ENCODE results near the gene AIPL1.

Gene AIPL1

GRCh38 chr17:6450926-6451832 lies 16.3 kb upstream of the AIPL1 start:
- DNase-seq (ENCODE audit: low read depth): no peak

- DNase-seq (ENCODE audit: low read depth): no peak
Measured at GRCh38 chr17:6449307-6449706, 14.4 kb upstream of the AIPL1 start.

- DNase-seq (ENCODE audit: low read depth): no peak
Measured at GRCh38 chr17:6448473-6448872, 13.6 kb upstream of the AIPL1 start.

DNA sequence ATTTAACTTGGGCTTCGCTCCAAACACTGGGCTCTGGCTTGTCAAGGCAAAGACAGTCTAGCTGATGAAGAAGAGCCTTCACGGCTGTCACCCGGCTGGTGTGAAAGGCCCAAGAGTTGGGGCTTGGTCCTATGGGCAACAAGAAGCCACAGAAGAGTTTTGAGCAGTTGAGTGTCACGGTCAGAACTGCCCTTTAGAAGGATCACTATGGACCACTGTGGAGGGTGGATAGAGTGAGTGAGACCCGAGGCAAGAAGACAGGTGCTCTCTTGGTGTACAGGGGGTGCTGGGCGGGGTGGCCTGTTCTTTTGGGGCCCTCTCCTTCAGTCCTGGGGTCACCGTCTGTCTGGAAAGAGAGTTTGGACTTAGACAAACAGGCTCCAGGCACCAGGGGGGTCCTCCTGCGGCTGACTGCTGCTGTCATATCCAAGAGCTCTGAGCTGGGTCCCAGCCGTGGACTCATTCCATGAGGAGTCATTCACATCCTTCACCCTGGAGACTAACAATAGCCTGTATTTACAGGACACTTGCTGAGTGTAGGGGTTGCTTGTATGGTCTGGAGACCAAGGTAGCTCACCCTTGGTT lies 11.7 kb upstream of the AIPL1 start:
- DNase-seq (ENCODE audit: low read depth): no peak

DNA sequence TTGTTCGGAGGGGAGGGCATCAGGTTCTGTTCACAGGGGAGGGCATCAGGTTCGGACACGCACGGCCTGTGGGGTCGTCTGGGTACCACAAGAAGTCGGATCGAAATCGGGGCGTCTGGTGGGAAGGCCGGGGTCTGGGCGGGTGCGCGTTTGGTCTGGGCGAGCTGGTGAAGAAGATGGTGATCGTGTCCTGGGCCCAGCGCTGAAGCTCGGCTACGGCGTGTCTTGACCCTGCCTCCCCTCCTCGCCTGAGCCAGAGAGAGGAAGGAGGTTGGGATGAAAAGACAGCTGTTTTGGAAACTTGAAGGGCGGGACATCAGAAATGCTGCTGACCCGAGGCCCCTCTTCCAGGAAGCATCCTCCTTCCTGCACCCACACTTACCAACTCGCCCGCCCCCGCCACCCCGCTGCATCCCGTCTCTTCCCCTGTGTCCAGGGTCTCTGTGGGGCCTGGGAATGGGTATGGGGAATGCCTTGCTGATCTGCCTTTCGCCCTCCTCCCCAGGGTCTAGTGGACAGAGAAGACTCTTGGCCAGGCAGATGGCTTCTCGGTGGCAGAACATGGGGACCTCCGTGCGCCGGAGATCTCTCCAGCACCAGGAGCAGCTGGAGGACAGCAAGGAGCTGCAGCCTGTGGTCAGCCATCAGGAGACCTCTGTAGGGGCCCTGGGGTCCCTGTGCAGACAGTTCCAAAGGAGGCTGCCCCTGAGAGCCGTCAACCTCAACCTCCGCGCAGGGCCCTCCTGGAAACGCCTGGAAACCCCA lies 9.8 kb upstream of the AIPL1 start:
- no peak for DNase-seq (ENCODE audit: low read depth)

DNA sequence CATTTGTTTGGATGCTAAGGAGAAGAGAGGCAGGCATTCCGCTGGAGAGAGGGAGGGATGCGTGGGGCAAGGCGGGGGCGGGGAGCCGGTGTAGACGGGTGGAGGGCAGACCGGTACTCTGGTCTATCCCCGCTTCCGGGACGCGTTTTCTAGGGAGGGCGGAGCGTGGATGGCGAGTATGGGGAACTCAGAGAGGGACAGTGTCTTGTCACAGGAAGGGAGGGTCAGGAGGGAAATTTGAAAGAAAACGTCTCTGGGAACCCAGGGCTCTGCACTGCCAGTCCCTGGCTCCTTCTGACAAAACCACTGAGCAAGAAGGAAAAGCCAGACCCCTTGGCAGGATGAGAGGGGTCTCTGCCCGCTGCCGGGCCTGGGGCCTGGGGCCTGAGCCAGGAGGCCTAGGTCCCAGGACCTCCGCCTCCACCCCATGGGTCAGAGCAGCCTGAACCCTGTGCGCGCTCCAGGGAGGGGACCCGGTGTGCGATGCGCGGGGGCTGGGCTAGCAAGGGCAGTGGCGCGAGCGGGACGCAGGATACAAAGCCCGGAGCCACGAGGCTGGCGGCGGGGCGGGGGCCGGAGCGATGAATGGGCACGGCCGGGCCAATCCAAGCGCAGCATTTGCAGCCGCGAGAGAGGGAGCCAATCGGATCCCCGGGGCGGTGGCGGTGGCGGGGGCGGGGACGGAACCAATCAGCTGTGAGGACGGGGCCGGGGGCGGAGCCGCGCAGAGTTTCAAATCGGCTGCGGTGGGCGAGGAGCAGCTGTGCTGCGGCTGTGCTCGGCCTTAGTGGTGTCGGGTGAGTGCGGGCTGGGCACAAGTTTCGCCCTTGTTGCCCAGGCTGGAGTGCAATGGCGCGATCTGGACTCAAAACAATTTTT lies 9.0 kb upstream of the AIPL1 start, which contains the start of gene PIMREG:
TSS of gene PIMREG (plus strand) at position 764 of the 879 bp plus-strand sequence. CDS start 656 bp downstream, outside the sequence.
- peak; percentile 90 for DNase-seq (ENCODE audit: low read depth)

DNA sequence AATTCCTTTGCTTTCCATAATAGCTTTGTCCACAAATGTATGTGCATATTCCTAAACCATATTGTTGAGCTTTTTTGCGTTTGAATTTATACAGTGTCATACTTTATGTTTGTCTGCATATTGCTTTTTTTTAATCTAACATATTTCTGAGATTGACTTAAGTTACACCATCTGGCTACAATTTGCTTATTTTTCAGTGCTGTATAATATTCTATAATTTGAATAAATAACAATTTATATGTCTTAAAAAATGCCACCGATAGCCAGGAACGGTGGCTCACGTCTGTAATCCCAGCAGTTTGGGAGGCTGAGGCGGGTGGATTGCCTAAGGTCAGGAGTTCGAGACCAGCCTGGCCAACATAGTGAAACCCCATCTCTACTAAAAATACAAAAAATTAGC lies 7.9 kb upstream of the AIPL1 start:
- DNase-seq (ENCODE audit: low read depth): no peak

DNA sequence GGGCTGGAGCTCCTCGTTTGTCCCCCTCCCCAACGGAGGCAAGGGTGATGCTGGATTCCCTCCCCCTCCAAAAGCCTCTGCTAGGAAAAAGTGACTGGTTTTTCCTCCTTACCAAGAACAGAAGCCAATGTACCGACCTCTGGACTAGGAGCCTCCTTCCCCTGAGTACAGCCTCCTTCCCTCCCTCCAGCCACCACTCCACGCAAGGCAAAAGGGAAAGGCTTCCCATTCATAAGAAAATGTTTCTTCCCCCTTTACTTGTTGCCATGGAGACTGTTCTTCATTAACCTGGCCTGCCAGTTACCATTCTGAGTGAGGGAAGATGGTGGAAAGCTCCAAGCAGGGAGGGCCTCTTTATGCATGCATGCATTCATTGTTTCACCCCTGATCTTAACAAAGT lies 5.0 kb upstream of the AIPL1 start:
- DNase-seq (ENCODE audit: low read depth): no peak

- DNase-seq (ENCODE audit: low read depth): no peak
Measured at GRCh38 chr17:6437956-6438355, 3.0 kb upstream of the AIPL1 start.

GRCh38 chr17:6437466-6437865 lies 2.5 kb upstream of the AIPL1 start:
- no peak for DNase-seq (ENCODE audit: low read depth)

GRCh38 chr17:6435968-6436367 lies 1.0 kb upstream of the AIPL1 start:
- peak; percentile 54 for DNase-seq (ENCODE audit: low read depth)

DNA sequence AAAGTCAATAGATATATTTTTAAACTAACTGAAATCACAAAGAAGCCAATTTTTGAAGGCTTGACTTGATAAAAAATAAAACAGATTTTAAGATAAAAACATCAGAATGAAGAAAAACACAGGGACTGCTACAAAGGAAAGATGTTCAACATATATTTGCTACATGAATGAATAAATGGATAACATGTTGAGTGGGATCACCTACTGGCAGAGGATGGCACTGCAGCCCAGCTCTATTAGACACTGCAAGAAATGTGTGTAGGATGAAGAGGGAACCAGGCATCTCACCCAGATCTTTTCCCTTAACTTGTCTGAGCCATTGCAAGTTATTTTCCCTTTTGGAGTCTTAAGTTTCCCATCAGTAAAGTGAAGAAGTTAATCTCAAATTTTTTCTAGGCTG lies 4.2 kb downstream of the AIPL1 start:
- no peak for DNase-seq (ENCODE audit: low read depth)

- no peak for DNase-seq (ENCODE audit: low read depth)
Measured at GRCh38 chr17:6429266-6429665, 5.7 kb downstream of the AIPL1 start.

DNA sequence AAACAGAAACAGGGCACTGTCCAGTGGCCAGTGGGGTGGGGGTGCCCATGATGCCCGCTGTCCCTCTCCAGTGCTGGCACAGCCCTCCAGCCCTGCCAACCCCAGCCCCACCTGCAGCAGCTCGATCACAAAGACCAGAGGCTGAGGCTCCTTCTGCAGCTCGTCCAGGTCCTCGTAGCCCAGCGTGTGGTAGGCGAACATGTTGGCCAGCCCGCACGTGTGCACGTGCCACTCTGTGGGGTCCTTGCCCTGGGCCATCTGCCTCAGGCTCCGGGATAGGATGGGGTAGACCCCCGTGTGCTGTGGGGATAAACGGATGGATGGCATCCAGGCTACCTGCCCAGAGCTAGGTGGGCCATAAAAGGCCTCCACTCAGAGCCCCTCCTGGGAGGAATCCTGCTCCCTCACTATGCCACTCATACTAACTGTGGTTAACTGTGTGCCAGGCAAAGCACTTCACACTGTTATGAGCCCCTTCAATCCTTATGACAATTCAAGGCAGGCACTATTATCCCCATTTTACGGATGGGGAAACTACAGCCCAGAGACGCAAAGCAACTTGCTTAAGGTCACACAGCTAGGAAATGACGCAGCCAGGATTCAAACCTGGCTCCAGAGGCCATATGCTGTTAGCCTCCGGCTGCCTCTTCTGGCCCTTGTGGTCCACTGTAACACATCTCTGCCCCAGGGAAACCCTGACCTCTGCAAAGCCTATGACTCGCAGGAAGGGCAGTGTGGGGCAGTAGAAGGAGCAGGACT lies 6.5 kb downstream of the AIPL1 start:
- no peak for DNase-seq (ENCODE audit: low read depth)

- no peak for DNase-seq (ENCODE audit: low read depth)
Measured at GRCh38 chr17:6427279-6427781, 7.6 kb downstream of the AIPL1 start.

- DNase-seq (ENCODE audit: low read depth): no peak
Measured at GRCh38 chr17:6426356-6427101, 8.4 kb downstream of the AIPL1 start.

GRCh38 chr17:6425407-6425806 lies 9.5 kb downstream of the AIPL1 start:
- DNase-seq (ENCODE audit: low read depth): no peak

GRCh38 chr17:6423931-6424330 lies 11.0 kb downstream of the AIPL1 start:
- no peak for DNase-seq (ENCODE audit: low read depth)

DNA sequence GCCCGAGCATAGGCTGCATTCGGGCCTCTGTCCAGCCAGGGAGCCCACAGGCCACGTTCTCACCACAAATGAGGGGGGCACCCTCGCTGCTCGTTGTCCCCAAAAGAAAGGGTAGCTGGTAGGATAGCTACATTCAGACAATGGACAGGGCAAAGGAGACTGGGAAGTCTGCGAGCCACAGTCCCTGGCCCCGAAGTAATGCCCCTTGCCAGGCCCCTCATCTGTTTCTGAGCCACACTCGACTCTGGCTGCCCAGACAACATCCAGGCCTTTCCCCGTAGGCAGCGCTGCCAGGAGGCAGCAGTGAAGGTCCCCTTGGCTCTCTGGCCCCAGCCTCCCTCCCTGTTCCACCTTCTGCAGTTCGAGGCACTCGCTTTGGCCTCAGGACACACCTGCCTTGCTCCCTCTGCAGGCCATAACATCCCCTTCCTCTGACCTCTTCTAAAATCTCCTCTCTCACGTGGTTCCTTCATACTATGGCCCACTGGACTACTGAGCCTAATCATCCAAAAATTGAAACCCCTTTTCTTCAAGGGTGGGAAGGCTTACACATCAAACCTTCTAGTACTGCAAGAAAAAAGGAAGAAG lies 12.2 kb downstream of the AIPL1 start:
- DNase-seq (ENCODE audit: low read depth): no peak

All from fibroblast of gingiva (primary cell).